Gastrocnemius medialis (tissue), 4 donors: ENCODE data around the gene FIBIN. TPM values are rescaled to one million over a fixed set of nuclear protein-coding genes. Genes with fewer than 3 reads are reported as not detected.

ENCODE experiments used
- ATAC-seq, 2 donors: fragments of 150-250 bp; one replicate each; pipeline ENCODE4 v1.9.1; 2016
- DNase-seq, 2 donors: peaks; one replicate each; pipeline ENCODE4 v3.0.0-alpha.2; 2019
- H3K27ac ChIP-seq, 4 donors: fragments of 200-600 bp; sonication (generic); 1 replicate in 1 of 4; 2 replicates in 3 of 4; pipeline ENCODE4 v1.5.1; 2016 to 2018; ENCODE audit warnings: mild to moderate bottlenecking in 2 of 4, moderate library complexity in 1 of 4
- H3K27me3 ChIP-seq, 3 donors: fragments of 200-600 bp; sonication (generic) in 2 of 3; 1 replicate in 1 of 3; 2 replicates in 2 of 3; pipeline versions ENCODE4 v1.5.1 to v1.6.0; 2016 to 2019; ENCODE audit warnings: mild to moderate bottlenecking in 1 of 3, moderate library complexity in 1 of 3
- H3K36me3 ChIP-seq, 2 donors: fragments of 200-600 bp; sonication (generic) in 1 of 2; one replicate each; pipeline ENCODE4 v1.5.1; 2017 to 2018
- H3K4me1 ChIP-seq, 2 donors: fragments of 200-600 bp; sonication (generic) in 1 of 2; one replicate each; pipeline ENCODE4 v1.5.1; 2016 to 2017; ENCODE audit warnings: mild to moderate bottlenecking in 2 of 2
- H3K4me3 ChIP-seq, 4 donors: fragments of 200-600 bp; sonication (generic) in 3 of 4; 1 replicate in 1 of 4; 2 replicates in 3 of 4; pipeline ENCODE4 v1.5.1; 2016 to 2019; ENCODE audit warnings: mild to moderate bottlenecking in 2 of 4
- H3K9me3 ChIP-seq, 3 donors: fragments of 200-600 bp; sonication (generic) in 2 of 3; 1 replicate in 1 of 3; 2 replicates in 2 of 3; pipeline ENCODE4 v1.5.1; 2016 to 2019
- POLR2A ChIP-seq, 2 donors: fragments of 450-650 bp; IDR thresholded peaks; one replicate each; pipeline ENCODE4 v1.6.1; 2017; ENCODE audit warnings: antibody characterized with exemption in 2 of 2, mild to moderate bottlenecking in 2 of 2, moderate library complexity in 2 of 2
- in situ Hi-C, 4 donors: fragments of 200-750 bp; cut with MboI; loops; one replicate each; pipeline versions ENCODE4 v1.15.0 to v1.8.0; 2017; ENCODE audit warnings: low sequenced_read_pairs in 4 of 4
- intact Hi-C: fragments of 100-400 bp; cut with DNase I; formaldehyde crosslinking; loops from one replicate; pipeline ENCODE4 v1.15.1; 2023; ENCODE audit warnings: low total_unique reads
- total RNA-seq, 4 donors: library from RNA; depleted of rRNA; stranded (reverse); fragments of >200 nt; gene quantifications; one replicate each; pipeline versions ENCODE4 v1.1.0 to v1.2.3, GENCODE V29; 2016
- TF ChIP-seq, protein P1 (sequence below), 5 experiments: fragments of 450-650 bp in 3 of 5; fragments of 200-600 bp in 2 of 5; sonication (generic) in 2 of 5; IDR thresholded peaks in 4 of 5; conservative IDR thresholded peaks in 1 of 5; 1 replicate in 4 of 5; 2 replicates in 1 of 5; pipeline ENCODE4 v1.5.1; 2016 to 2019; ENCODE audit warnings: antibody characterized with exemption in 5 of 5, mild to moderate bottlenecking in 3 of 5, moderate library complexity in 3 of 5

FIBIN gene
- total RNA-seq, 4 donors from 2014 or later: 10.7 to 23.6 (median 21.3) TPM

DNA sequence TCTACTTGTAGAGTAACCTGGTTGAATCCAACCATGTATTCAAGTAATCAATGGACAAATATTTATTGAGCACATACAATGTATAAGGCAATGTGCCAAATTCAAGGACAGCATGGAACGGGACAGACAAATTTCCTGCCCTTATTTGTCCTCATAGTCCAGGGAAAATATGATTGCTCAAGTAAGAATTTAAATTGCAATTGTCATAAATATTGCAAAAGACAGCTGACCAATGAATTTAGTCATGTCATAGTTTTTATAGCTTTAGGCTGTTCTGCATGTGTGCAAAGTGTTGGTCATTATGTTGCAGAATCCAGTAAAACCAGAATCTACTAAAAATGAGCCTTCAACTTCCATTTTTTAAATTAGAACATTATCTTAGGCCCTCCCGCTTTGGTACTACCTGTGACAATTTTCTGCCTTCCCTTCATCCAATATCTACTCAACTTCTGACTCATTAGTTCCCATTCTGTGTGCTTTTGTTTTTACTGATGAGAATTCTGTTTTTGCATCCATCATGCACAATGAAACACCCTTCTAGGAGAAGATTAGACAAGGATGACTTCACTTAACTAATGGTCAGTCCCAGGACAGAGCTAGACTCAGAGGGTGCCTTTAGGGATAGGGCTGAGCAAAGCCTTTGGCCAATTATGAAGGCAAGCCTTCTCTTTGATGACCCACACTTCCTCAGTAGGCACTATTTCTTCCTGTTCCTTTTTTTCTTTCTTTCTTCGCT is 45.8 kb upstream of the FIBIN start:
- Histone ChIP-seq H3K4me1 (no peaks in the 10 kb centered on the region), H3K27me3 (no peaks in the 10 kb centered on the region), H3K9me3 (no peaks in the 10 kb centered on the region), H3K36me3 (no peaks in the 10 kb centered on the region), H3K27ac (peak overlapping the region in 1 of 4 donors; percentile 31), H3K4me3 (no peak overlapping the region)
- in situ Hi-C loops (no loop called here), intact Hi-C loops (no loop called here)
- ATAC-seq (no peak), DNase-seq (no peak)
- TF ChIP-seq POLR2A (IDR thresholded peaks at IDR 0.05): no peak
- TF ChIP-seq, protein P1, sequence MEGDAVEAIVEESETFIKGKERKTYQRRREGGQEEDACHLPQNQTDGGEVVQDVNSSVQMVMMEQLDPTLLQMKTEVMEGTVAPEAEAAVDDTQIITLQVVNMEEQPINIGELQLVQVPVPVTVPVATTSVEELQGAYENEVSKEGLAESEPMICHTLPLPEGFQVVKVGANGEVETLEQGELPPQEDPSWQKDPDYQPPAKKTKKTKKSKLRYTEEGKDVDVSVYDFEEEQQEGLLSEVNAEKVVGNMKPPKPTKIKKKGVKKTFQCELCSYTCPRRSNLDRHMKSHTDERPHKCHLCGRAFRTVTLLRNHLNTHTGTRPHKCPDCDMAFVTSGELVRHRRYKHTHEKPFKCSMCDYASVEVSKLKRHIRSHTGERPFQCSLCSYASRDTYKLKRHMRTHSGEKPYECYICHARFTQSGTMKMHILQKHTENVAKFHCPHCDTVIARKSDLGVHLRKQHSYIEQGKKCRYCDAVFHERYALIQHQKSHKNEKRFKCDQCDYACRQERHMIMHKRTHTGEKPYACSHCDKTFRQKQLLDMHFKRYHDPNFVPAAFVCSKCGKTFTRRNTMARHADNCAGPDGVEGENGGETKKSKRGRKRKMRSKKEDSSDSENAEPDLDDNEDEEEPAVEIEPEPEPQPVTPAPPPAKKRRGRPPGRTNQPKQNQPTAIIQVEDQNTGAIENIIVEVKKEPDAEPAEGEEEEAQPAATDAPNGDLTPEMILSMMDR (IDR thresholded peaks at IDR 0.05 in 4 of 5, conservative IDR thresholded peaks at IDR 0.05 in 1 of 5): no peak

DNA sequence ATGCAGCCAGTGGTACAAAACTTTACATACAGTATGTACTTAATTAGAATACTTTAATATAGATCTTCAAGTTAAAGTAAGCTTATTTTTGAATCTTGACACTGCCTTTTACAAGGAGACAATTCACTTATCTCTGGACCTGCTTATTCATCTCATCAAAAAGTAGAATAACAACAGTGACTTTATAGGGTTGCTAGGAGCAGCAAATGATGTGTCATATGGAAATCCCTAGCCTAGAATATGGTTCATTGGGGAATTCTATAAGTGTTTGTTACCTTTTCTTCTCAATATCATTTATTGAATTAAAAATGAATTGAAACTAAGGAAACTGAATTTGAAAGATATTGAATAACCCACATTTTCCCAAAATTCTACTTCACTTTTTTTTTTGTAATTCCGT is 45.0 kb upstream of the FIBIN start:
- intact Hi-C loops: no loop called here

DNA sequence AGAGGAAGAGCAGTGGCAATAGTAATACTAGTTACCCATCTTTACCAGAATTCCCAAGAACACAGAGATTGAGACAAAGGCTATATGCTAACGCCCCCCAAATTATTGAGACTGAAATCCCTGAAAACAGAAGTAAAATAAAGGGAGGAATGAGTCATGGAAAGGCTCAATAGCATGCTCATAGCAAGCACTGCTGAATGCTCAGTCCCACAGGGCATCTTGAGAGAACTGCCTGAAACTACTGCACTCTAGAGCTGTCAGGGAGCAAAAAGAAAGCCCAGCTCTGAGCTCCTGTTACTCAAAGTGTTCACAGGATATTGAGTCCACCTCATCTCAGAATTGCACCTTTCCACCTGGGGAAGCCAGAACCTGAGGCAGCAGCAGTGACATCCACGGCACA is 44.1 kb upstream of the FIBIN start:
- TF ChIP-seq POLR2A (IDR thresholded peaks at IDR 0.05): no peak
- TF ChIP-seq, protein P1 (IDR thresholded peaks at IDR 0.05 in 4 of 5, conservative IDR thresholded peaks at IDR 0.05 in 1 of 5): no peak
- ATAC-seq: no peak
- intact Hi-C loops: no loop called here

More for the DNA sequence above, 45.0 kb upstream of the FIBIN start:
- Histone ChIP-seq H3K27me3 (no peaks in the 10 kb centered on the region), H3K9me3 (no peaks in the 10 kb centered on the region), H3K36me3 (no peaks in the 10 kb centered on the region), H3K4me3 (no peak overlapping the region), H3K27ac (peak overlapping the region in 1 of 4 donors; percentile 31), H3K4me1 (no peaks in the 10 kb centered on the region)
- in situ Hi-C loops: no loop called here
- DNase-seq: no peak
- no peak for TF ChIP-seq POLR2A (IDR thresholded peaks at IDR 0.05)
- TF ChIP-seq, protein P1 (IDR thresholded peaks at IDR 0.05 in 4 of 5, conservative IDR thresholded peaks at IDR 0.05 in 1 of 5): no peak
- no peak for ATAC-seq

DNA sequence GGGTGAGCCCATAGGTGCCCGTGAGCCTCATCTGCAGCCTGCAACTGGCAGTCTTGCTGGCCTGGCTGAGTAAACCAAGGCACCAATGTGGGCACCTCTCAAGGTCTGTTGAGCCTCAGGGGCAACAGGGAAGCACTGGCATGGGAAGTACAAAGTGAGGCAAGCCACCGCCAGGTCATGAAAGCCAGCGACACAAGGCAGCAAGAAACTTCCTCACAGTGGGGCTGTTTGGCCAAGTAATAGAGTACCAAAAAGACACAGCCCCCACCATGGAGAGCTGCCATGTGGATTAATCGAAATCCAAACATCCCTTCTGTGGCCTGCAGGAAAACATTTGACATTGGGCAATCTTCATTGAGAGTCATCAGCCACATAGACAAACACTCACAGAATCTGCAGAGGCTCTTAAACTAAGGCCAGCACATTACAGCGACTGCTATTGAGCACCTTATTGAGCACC is 43.6 kb upstream of the FIBIN start:
- Histone ChIP-seq H3K27ac (no peak overlapping the region), H3K4me1 (no peaks in the 10 kb centered on the region), H3K9me3 (no peaks in the 10 kb centered on the region), H3K36me3 (no peaks in the 10 kb centered on the region), H3K4me3 (no peak overlapping the region), H3K27me3 (no peaks in the 10 kb centered on the region)
- DNase-seq (no peak), ATAC-seq (no peak)
- in situ Hi-C loops (no loop called here), intact Hi-C loops (no loop called here)
- TF ChIP-seq POLR2A (IDR thresholded peaks at IDR 0.05): no peak
- TF ChIP-seq, protein P1 (IDR thresholded peaks at IDR 0.05 in 4 of 5, conservative IDR thresholded peaks at IDR 0.05 in 1 of 5): no peak

More for the DNA sequence above, 44.1 kb upstream of the FIBIN start:
- DNase-seq: no peak
- Histone ChIP-seq H3K27ac (no peak overlapping the region), H3K36me3 (no peaks in the 10 kb centered on the region), H3K4me1 (no peaks in the 10 kb centered on the region), H3K4me3 (no peak overlapping the region), H3K9me3 (no peaks in the 10 kb centered on the region), H3K27me3 (no peaks in the 10 kb centered on the region)
- in situ Hi-C loops: no loop called here
